A673 (cell line): ENCODE measurements around the gene MAPKAPK2. TPM values are rescaled to one million over a fixed set of nuclear protein-coding genes. Genes with fewer than 3 reads are reported as not detected.

Experiments
- BruUV-seq: library from RNA; stranded (reverse); fragments of 400-500 nt; replicated peaks from 2 replicates; lab custom pipeline; 2021; lab: Mats Ljungman, UMichigan
- CTCF ChIA-PET: fragments of 300-600 bp; sonication (Branson Sonifier 250); formaldehyde crosslinking; loops from one replicate; lab custom pipeline; 2022; ENCODE audit warnings: antibody characterized with exemption; lab: Charles Lee
- POLR2A ChIA-PET: fragments of 300-600 bp; sonication (Branson Sonifier 250); formaldehyde crosslinking; loops from one replicate; lab custom pipeline; 2022; ENCODE audit warnings: antibody characterized with exemption; ENCODE audit not compliant: low non-redundant PET; lab: Charles Lee
- DNase-seq: peaks from one replicate; pipeline ENCODE4 v3.0.0-alpha.2; 2015; ENCODE audit warnings: low spot score
- H3K27ac ChIP-seq: fragments of 200-600 bp; sonication (generic); 2 replicates; pipeline ENCODE4 v1.5.1; 2016; ENCODE audit warnings: mixed run types, low read depth, mild to moderate bottlenecking, mixed read lengths, antibody characterized with exemption, low read length; ENCODE audit not compliant: poor library complexity, severe bottlenecking
- H3K27me3 ChIP-seq: fragments of 200-600 bp; sonication (generic); replicated peaks from 2 replicates; pipeline ENCODE4 v1.6.1; 2017; ENCODE audit warnings: mixed run types, low read depth, mild to moderate bottlenecking, mixed read lengths, antibody characterized with exemption, low read length; ENCODE audit not compliant: insufficient read depth, poor library complexity
- H3K36me3 ChIP-seq: fragments of 200-600 bp; sonication (generic); 2 replicates; pipeline ENCODE4 v1.6.1; 2016; ENCODE audit warnings: mixed run types, mild to moderate bottlenecking, mixed read lengths, antibody characterized with exemption, low read length; ENCODE audit not compliant: insufficient read depth, poor library complexity, severe bottlenecking
- H3K4me1 ChIP-seq: fragments of 200-600 bp; sonication (generic); 2 replicates; pipeline ENCODE4 v1.6.1; 2017; ENCODE audit warnings: mixed run types, mild to moderate bottlenecking, mixed read lengths, antibody characterized with exemption, low read length; ENCODE audit not compliant: insufficient read depth, poor library complexity, severe bottlenecking
- H3K4me3 ChIP-seq: fragments of 200-600 bp; sonication (generic); 2 replicates; pipeline ENCODE4 v1.5.1; 2016; ENCODE audit warnings: low read depth, mixed run types, mild to moderate bottlenecking, mixed read lengths, low read length; ENCODE audit not compliant: poor library complexity, severe bottlenecking
- H3K9me3 ChIP-seq: fragments of 200-600 bp; sonication (generic); 2 replicates; pipeline ENCODE4 v1.6.1; 2016; ENCODE audit warnings: mixed run types, low read depth, mild to moderate bottlenecking, mixed read lengths, antibody characterized with exemption, low read length; ENCODE audit not compliant: poor library complexity, severe bottlenecking
- CTCF ChIP-seq: fragments of 300-800, 200-600 bp; sonication (generic); conservative IDR thresholded peaks from 2 replicates; pipeline ENCODE4 v1.5.1; 2017; ENCODE audit warnings: low read depth, mild to moderate bottlenecking, antibody characterized with exemption, low read length, moderate library complexity, mixed read lengths
- EZH2 ChIP-seq: fragments of 200-600 bp; sonication (generic); IDR thresholded peaks from 2 replicates; pipeline ENCODE4 v1.6.1; 2017; ENCODE audit warnings: borderline replicate concordance, low read depth, mild to moderate bottlenecking, mixed read lengths, antibody characterized with exemption, low read length; ENCODE audit not compliant: poor library complexity, severe bottlenecking
- intact Hi-C: fragments of 100-400 bp; cut with micrococcal nuclease; formaldehyde crosslinking; loops from one replicate; pipeline ENCODE4 v1.10.0; 2022; ENCODE audit not compliant: unreplicated experiment
- total RNA-seq: library from RNA; stranded (reverse); gene quantifications from 2 replicates; pipeline ENCODE4 v1.2.3, GENCODE V29; 2021

The MAPKAPK2 gene
- total RNA-seq, 1 experiment from 2014 or later: 39.2 TPM

- no TSS peak for BruUV-seq
- no peaks in the 10 kb centered on the region for H3K27me3 ChIP-seq
- H3K4me1 ChIP-seq: peaks cover 7% of the 10 kb centered on the region
- POLR2A ChIA-PET: no interaction called here
- H3K4me3 ChIP-seq: no peak overlapping the region
- DNase-seq: no peak
- H3K9me3 ChIP-seq: no peaks in the 10 kb centered on the region
- no peak for TF ChIP-seq EZH2
- CTCF ChIA-PET: no interaction called here
- H3K27ac ChIP-seq: no peak overlapping the region
- no peaks in the 10 kb centered on the region for H3K36me3 ChIP-seq
- intact Hi-C loops: no loop called here
Observed at GRCh38 chr1:206700445-206701036, 15.8 kb downstream of the MAPKAPK2 start.

GRCh38 chr1:206702260-206702659 is 17.6 kb downstream of the MAPKAPK2 start:
- H3K27me3 ChIP-seq: no peaks in the 10 kb centered on the region
- no peak for DNase-seq
- peaks cover 20% of the 10 kb centered on the region for H3K4me1 ChIP-seq
- H3K36me3 ChIP-seq: no peaks in the 10 kb centered on the region
- H3K4me3 ChIP-seq: no peak overlapping the region
- intact Hi-C loops: no loop called here
- no peaks in the 10 kb centered on the region for H3K9me3 ChIP-seq
- ChIA-PET CTCF (no interaction called here), POLR2A (no interaction called here)
- no peak for TF ChIP-seq CTCF
- no peak for TF ChIP-seq EZH2
- BruUV-seq: no TSS peak
- H3K27ac ChIP-seq: no peak overlapping the region

GRCh38 chr1:206702803-206703202 is 18.1 kb downstream of the MAPKAPK2 start:
- H3K27ac ChIP-seq: no peak overlapping the region
- H3K27me3 ChIP-seq: no peaks in the 10 kb centered on the region
- ChIA-PET POLR2A (no interaction called here), CTCF (no interaction called here)
- H3K4me3 ChIP-seq: no peak overlapping the region
- no peak for TF ChIP-seq CTCF
- no peak for TF ChIP-seq EZH2
- BruUV-seq: no TSS peak
- no peaks in the 10 kb centered on the region for H3K36me3 ChIP-seq
- no peaks in the 10 kb centered on the region for H3K9me3 ChIP-seq
- intact Hi-C loops: no loop called here
- no peak for DNase-seq
- H3K4me1 ChIP-seq: peaks cover 20% of the 10 kb centered on the region

GRCh38 chr1:206703661-206704060 is 19.0 kb downstream of the MAPKAPK2 start:
- DNase-seq: no peak
- no TSS peak for BruUV-seq
- no peaks in the 10 kb centered on the region for H3K36me3 ChIP-seq
- TF ChIP-seq CTCF: no peak
- no peak for TF ChIP-seq EZH2
- CTCF ChIA-PET: no interaction called here
- H3K4me1 ChIP-seq: peaks cover 20% of the 10 kb centered on the region
- H3K9me3 ChIP-seq: no peaks in the 10 kb centered on the region
- intact Hi-C loops: no loop called here
- no peak overlapping the region for H3K4me3 ChIP-seq
- no peak overlapping the region for H3K27ac ChIP-seq
- POLR2A ChIA-PET: no interaction called here
- no peaks in the 10 kb centered on the region for H3K27me3 ChIP-seq
